Muscle layer of duodenum (tissue), 2 donors: ENCODE measurements around the gene RFX1.

ENCODE experiments used
- H3K27ac ChIP-seq: one replicate; pipeline ENCODE4 v1.7.0; 2013; ENCODE audit warnings: mild to moderate bottlenecking, low read length
- H3K27me3 ChIP-seq: one replicate; pipeline ENCODE4 v1.7.0; 2013; ENCODE audit warnings: low read depth, mild to moderate bottlenecking, control low read depth, low read length
- H3K36me3 ChIP-seq, 2 donors: one replicate each; pipeline ENCODE4 v1.7.0; 2013; ENCODE audit warnings: low read length in 2 of 2, control low read depth in 1 of 2, mild to moderate bottlenecking in 1 of 2; ENCODE audit not compliant: insufficient read depth in 2 of 2, control insufficient read depth in 1 of 2
- H3K4me1 ChIP-seq, 2 donors: one replicate each; pipeline ENCODE4 v1.7.0; 2013; ENCODE audit warnings: low read length in 2 of 2, mild to moderate bottlenecking in 2 of 2, control low read depth in 1 of 2, moderate library complexity in 1 of 2; ENCODE audit not compliant: insufficient read depth in 2 of 2, control insufficient read depth in 1 of 2
- H3K4me3 ChIP-seq, 2 donors: one replicate each; pipeline ENCODE4 v1.7.0; 2013; ENCODE audit warnings: low read length in 2 of 2, low read depth in 1 of 2, mild to moderate bottlenecking in 1 of 2
- H3K9me3 ChIP-seq, 2 donors: one replicate each; pipeline ENCODE4 v1.7.0; 2013; ENCODE audit warnings: low read length in 2 of 2, control low read depth in 1 of 2, mild to moderate bottlenecking in 1 of 2; ENCODE audit not compliant: control insufficient read depth in 1 of 2
- donor health status: healthy.

RFX1 gene

GRCh38 chr19:13983213-13983889, 22.8 kb downstream of the RFX1 start:
- peaks cover 0 to 5% of the 10 kb centered on the region in 2 donors for H3K36me3 ChIP-seq
- H3K4me1 ChIP-seq, result peaks cover 4 to 27% of the 10 kb centered on the region in 2 donors
- H3K9me3 ChIP-seq, result no peaks in the 10 kb centered on the region
- no peak overlapping the region for H3K27ac ChIP-seq
- no peak overlapping the region for H3K4me3 ChIP-seq
- no peaks in the 10 kb centered on the region for H3K27me3 ChIP-seq

DNA sequence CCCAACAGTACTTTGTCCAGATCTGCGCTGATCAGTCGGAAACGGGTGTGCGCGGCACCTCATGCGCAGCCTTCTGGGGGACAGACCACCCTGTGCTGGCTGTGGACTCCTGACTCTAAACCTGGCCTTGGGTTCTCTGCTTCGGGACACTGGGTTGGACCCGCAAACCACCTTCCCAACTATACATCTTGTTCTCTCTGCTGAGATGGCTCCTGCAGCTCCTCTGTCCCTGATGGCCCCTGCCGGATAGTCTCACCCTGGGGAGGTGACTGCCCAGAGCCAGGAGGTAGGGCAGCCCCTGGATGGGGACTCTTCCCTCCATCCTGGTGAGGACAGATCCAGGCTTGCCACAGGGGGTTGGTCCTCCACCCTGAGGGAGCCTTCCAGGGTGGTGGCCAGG, 23.3 kb downstream of the RFX1 start:
- Histone ChIP-seq H3K4me3 (no peak overlapping the region), H3K9me3 (no peaks in the 10 kb centered on the region), H3K36me3 (peaks cover 0 to 5% of the 10 kb centered on the region in 2 donors), H3K27ac (no peak overlapping the region), H3K4me1 (peaks cover 4 to 32% of the 10 kb centered on the region in 2 donors), H3K27me3 (no peaks in the 10 kb centered on the region)

- Histone ChIP-seq H3K9me3 (no peaks in the 10 kb centered on the region), H3K27me3 (no peaks in the 10 kb centered on the region), H3K4me3 (no peak overlapping the region), H3K4me1 (peaks cover 0 to 30% of the 10 kb centered on the region in 2 donors), H3K36me3 (peaks cover 0 to 5% of the 10 kb centered on the region in 2 donors), H3K27ac (no peak overlapping the region)
These were observed 24.1 kb downstream of the RFX1 start for GRCh38 chr19:13981988-13982501.

- Histone ChIP-seq H3K36me3 (peaks cover 0 to 6% of the 10 kb centered on the region in 2 donors), H3K27ac (no peak overlapping the region), H3K4me1 (peaks cover 0 to 24% of the 10 kb centered on the region in 2 donors), H3K9me3 (no peaks in the 10 kb centered on the region), H3K4me3 (no peak overlapping the region), H3K27me3 (no peaks in the 10 kb centered on the region)
These were observed 24.7 kb downstream of the RFX1 start for GRCh38 chr19:13981467-13981866.

DNA sequence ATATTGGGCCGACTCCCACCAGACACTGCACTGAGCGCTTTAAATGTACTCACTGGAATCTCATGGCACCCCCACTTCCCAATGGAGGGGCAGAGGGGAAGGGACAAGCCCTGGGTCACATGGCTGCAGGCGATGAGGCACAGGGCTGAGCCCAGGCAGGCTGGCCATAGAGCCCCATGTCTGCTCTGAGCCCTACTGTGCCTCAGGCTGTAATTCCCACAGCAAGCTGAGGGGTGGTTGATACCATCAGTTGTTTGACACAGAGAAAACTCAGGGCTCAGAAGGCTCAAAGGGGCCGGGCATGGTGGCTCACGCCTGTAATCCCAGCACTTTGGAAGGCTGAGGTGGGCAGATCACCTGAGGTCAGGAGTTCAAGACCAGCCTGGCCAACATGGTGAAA, 25.1 kb downstream of the RFX1 start:
- H3K4me1 ChIP-seq, result peaks cover 0 to 20% of the 10 kb centered on the region in 2 donors
- H3K9me3 ChIP-seq, result no peaks in the 10 kb centered on the region
- peaks cover 0 to 11% of the 10 kb centered on the region in 2 donors for H3K36me3 ChIP-seq
- H3K27me3 ChIP-seq, result no peaks in the 10 kb centered on the region
- no peak overlapping the region for H3K4me3 ChIP-seq
- H3K27ac ChIP-seq, result no peak overlapping the region

- Histone ChIP-seq H3K36me3 (peaks cover 3 to 11% of the 10 kb centered on the region in 2 donors), H3K27me3 (no peaks in the 10 kb centered on the region), H3K9me3 (no peaks in the 10 kb centered on the region), H3K4me1 (peaks cover 0 to 18% of the 10 kb centered on the region in 2 donors), H3K27ac (no peak overlapping the region), H3K4me3 (no peak overlapping the region)
These were observed 25.8 kb downstream of the RFX1 start for GRCh38 chr19:13980340-13980739.

GRCh38 chr19:13979686-13980085, 26.4 kb downstream of the RFX1 start:
- Histone ChIP-seq H3K4me1 (peaks cover 0 to 18% of the 10 kb centered on the region in 2 donors), H3K4me3 (no peak overlapping the region), H3K27ac (no peak overlapping the region), H3K9me3 (no peaks in the 10 kb centered on the region), H3K27me3 (no peaks in the 10 kb centered on the region), H3K36me3 (peaks cover 3 to 11% of the 10 kb centered on the region in 2 donors)

GRCh38 chr19:13979244-13979615, 26.9 kb downstream of the RFX1 start:
- Histone ChIP-seq H3K4me1 (peaks cover 0 to 18% of the 10 kb centered on the region in 2 donors), H3K27ac (no peak overlapping the region), H3K36me3 (peaks cover 5 to 11% of the 10 kb centered on the region in 2 donors), H3K9me3 (no peaks in the 10 kb centered on the region), H3K27me3 (no peaks in the 10 kb centered on the region), H3K4me3 (peak overlapping the region in 1 of 2 donors; percentile 52)

GRCh38 chr19:13978351-13979243, 27.5 kb downstream of the RFX1 start:
- Histone ChIP-seq H3K9me3 (no peaks in the 10 kb centered on the region), H3K36me3 (peaks cover 8 to 11% of the 10 kb centered on the region in 2 donors), H3K27ac (no peak overlapping the region), H3K4me1 (peaks cover 0 to 18% of the 10 kb centered on the region in 2 donors), H3K4me3 (peak overlapping the region in 1 of 2 donors; percentile 52), H3K27me3 (no peaks in the 10 kb centered on the region)

- H3K4me1 ChIP-seq, result peaks cover 0 to 18% of the 10 kb centered on the region in 2 donors
- H3K4me3 ChIP-seq, result no peak overlapping the region
- no peak overlapping the region for H3K27ac ChIP-seq
- H3K9me3 ChIP-seq, result no peaks in the 10 kb centered on the region
- H3K27me3 ChIP-seq, result no peaks in the 10 kb centered on the region
- peaks cover 8 to 9% of the 10 kb centered on the region in 2 donors for H3K36me3 ChIP-seq
These were observed 28.3 kb downstream of the RFX1 start for GRCh38 chr19:13977803-13978202.

DNA sequence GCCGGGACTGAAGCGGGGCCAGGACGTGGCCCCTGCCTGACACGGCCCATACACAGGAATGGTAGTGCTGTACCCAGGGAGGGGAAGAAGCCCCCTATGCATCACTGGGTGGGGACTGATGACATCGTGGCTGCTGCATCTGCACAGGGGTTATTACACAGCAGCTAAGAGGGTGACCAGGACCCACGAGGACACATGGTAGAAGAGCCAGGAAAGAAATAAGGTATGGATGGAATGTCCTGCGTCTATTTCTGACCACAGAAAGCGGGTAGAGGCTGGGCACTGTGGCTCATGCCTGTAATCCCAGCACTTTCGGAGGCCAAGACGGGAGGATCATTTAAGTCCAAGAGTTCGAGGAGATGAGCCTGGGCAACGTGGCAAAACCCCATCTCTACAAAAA, 29.7 kb downstream of the RFX1 start:
- Histone ChIP-seq H3K4me3 (no peak overlapping the region), H3K27ac (no peak overlapping the region), H3K36me3 (peaks cover 8 to 19% of the 10 kb centered on the region in 2 donors), H3K27me3 (no peaks in the 10 kb centered on the region), H3K9me3 (no peaks in the 10 kb centered on the region), H3K4me1 (peaks cover 0 to 18% of the 10 kb centered on the region in 2 donors)
